HG03175 (cell line): ENCODE data around the gene CELSR1.

ENCODE experiments used
- ATAC-seq: cut with Tn5 transposase; IDR thresholded peaks from one replicate; pipeline ENCODE4 v1.9.1; 2021; ENCODE audit warnings: mild to moderate bottlenecking, moderate library complexity; ENCODE audit not compliant: unreplicated experiment

The CELSR1 gene

GRCh38 chr22:46380581-46380980 lies 156.8 kb downstream of the CELSR1 start:
- no peak for ATAC-seq

GRCh38 chr22:46380069-46380468 lies 157.4 kb downstream of the CELSR1 start:
- ATAC-seq: no peak

- ATAC-seq: no peak
Measured at GRCh38 chr22:46379066-46379930, 158.1 kb downstream of the CELSR1 start.

GRCh38 chr22:46378426-46379065 lies 158.9 kb downstream of the CELSR1 start:
- no peak for ATAC-seq

- ATAC-seq: no peak
Measured at GRCh38 chr22:46377525-46378425, 159.6 kb downstream of the CELSR1 start.

GRCh38 chr22:46376908-46377524 lies 160.4 kb downstream of the CELSR1 start:
- no peak for ATAC-seq

- ATAC-seq: no peak
Measured at GRCh38 chr22:46376111-46376510, 161.3 kb downstream of the CELSR1 start.

GRCh38 chr22:46374663-46375474 lies 162.6 kb downstream of the CELSR1 start:
- no peak for ATAC-seq

GRCh38 chr22:46373921-46374662 lies 163.3 kb downstream of the CELSR1 start:
- ATAC-seq: no peak

- no peak for ATAC-seq
Measured at GRCh38 chr22:46373159-46373558, 164.3 kb downstream of the CELSR1 start.

GRCh38 chr22:46372686-46373085 lies 164.7 kb downstream of the CELSR1 start:
- ATAC-seq: no peak

GRCh38 chr22:46371623-46372226 lies 165.7 kb downstream of the CELSR1 start:
- no peak for ATAC-seq

- ATAC-seq: no peak
Measured at GRCh38 chr22:46370584-46371291, 166.7 kb downstream of the CELSR1 start.

GRCh38 chr22:46369716-46370583 lies 167.5 kb downstream of the CELSR1 start:
- ATAC-seq: no peak

- ATAC-seq: no peak
Measured at GRCh38 chr22:46368871-46369715, 168.3 kb downstream of the CELSR1 start.

- ATAC-seq: no peak
Measured at GRCh38 chr22:46368422-46368821, 169.0 kb downstream of the CELSR1 start.
